HepG2 (cell line): ENCODE data around the gene LAP3. TPM values are rescaled to one million over a fixed set of nuclear protein-coding genes. Genes with fewer than 3 reads are reported as not detected.
A peak's percentile ranks its signal among the peaks of the same experiment; 100 is the strongest.

Experiments used
- AGO2 ChIP-seq: fragments of 200-400 bp; formaldehyde crosslinking; optimal IDR thresholded peaks from 2 replicates; pipeline ENCODE3; 2017; ENCODE audit warnings: mild to moderate bottlenecking, low read depth, low read length, moderate library complexity
- EHMT2 ChIP-seq: fragments of 200-600 bp; sonication (generic); IDR thresholded peaks from 2 replicates; pipeline ENCODE4 v1.7.0; 2017; ENCODE audit warnings: antibody characterized with exemption, low read depth, low read length, borderline replicate concordance
- JUND ChIP-seq: sonication (generic); formaldehyde crosslinking; IDR thresholded peaks from 2 replicates; pipeline ENCODE4 v1.8.0; 2022; ENCODE audit warnings: mild to moderate bottlenecking, missing genetic modification reagents
- MED8 ChIP-seq: sonication (generic); formaldehyde crosslinking; IDR thresholded peaks from 2 replicates; pipeline ENCODE4 v1.8.1; 2023; ENCODE audit warnings: mild to moderate bottlenecking, missing genetic modification reagents; ENCODE audit not compliant: insufficient replicate concordance
- NCOA1 ChIP-seq: sonication (generic); formaldehyde crosslinking; IDR thresholded peaks from 2 replicates; pipeline ENCODE4 v1.9.0; 2021; ENCODE audit warnings: missing genetic modification reagents
- NCOA2 ChIP-seq: sonication (generic); formaldehyde crosslinking; IDR thresholded peaks from 2 replicates; pipeline ENCODE4 v1.8.0; 2022; ENCODE audit warnings: inconsistent platforms
- NR2F1 ChIP-seq, 2 experiments: fragments of 450-650 bp in 1 of 2; formaldehyde crosslinking in 1 of 2; IDR thresholded peaks; 2 replicates each; pipeline versions ENCODE4 v1.5.0 to v1.6.1; 2016 to 2020; ENCODE audit warnings: mild to moderate bottlenecking in 1 of 2, missing compliant biosample characterization in 1 of 2, missing genetic modification reagents in 1 of 2, moderate library complexity in 1 of 2
- NR2F6 ChIP-seq, 2 experiments: IDR thresholded peaks; 2 replicates each; pipeline ENCODE4 v1.6.1; 2016; ENCODE audit warnings: antibody characterized with exemption in 1 of 2, mild to moderate bottlenecking in 1 of 2
- RARA ChIP-seq: IDR thresholded peaks from 2 replicates; pipeline ENCODE4 v1.6.1; 2016; ENCODE audit warnings: missing genetic modification reagents, missing compliant biosample characterization
- RERE ChIP-seq: IDR thresholded peaks from 2 replicates; pipeline ENCODE4 v1.6.1; 2016; ENCODE audit warnings: low read depth, missing genetic modification reagents, missing compliant biosample characterization
- RORA ChIP-seq: sonication (generic); formaldehyde crosslinking; IDR thresholded peaks from 2 replicates; pipeline ENCODE4 v1.5.0; 2020; ENCODE audit warnings: mild to moderate bottlenecking, missing genetic modification reagents, moderate library complexity
- RXRA ChIP-seq: sonication (generic); formaldehyde crosslinking; IDR thresholded peaks from 2 replicates; pipeline ENCODE4 v1.5.1; 2020; ENCODE audit warnings: missing genetic modification reagents
- SMARCE1 ChIP-seq: fragments of 450-650 bp; IDR thresholded peaks from 2 replicates; pipeline ENCODE4 v1.6.1; 2017; ENCODE audit warnings: borderline replicate concordance
- SOX5 ChIP-seq: IDR thresholded peaks from 2 replicates; pipeline ENCODE4 v1.6.1; 2016; ENCODE audit warnings: borderline replicate concordance
- TEAD2 ChIP-seq: sonication (generic); formaldehyde crosslinking; IDR thresholded peaks from 2 replicates; pipeline ENCODE4 v1.9.0; 2021; ENCODE audit warnings: missing genetic modification reagents
- THRA ChIP-seq: sonication (generic); formaldehyde crosslinking; IDR thresholded peaks from 2 replicates; pipeline ENCODE4 v1.4.0; 2020; ENCODE audit warnings: missing genetic modification reagents, borderline replicate concordance
- TMF1 ChIP-seq: sonication (generic); formaldehyde crosslinking; IDR thresholded peaks from 2 replicates; pipeline ENCODE4 v1.8.1; 2022; ENCODE audit warnings: low read depth, missing genetic modification reagents
- ZHX1 ChIP-seq: sonication (generic); formaldehyde crosslinking; IDR thresholded peaks from 2 replicates; pipeline ENCODE4 v1.8.1; 2022; ENCODE audit warnings: low read depth, mild to moderate bottlenecking, missing genetic modification reagents
- ZNF556 ChIP-seq: sonication (generic); formaldehyde crosslinking; IDR thresholded peaks from 2 replicates; pipeline ENCODE4 v1.4.0; 2020; ENCODE audit warnings: mild to moderate bottlenecking, missing genetic modification reagents, borderline replicate concordance
- ZNF652 ChIP-seq: IDR thresholded peaks from 2 replicates; pipeline ENCODE4 v1.6.1; 2016; ENCODE audit warnings: low read depth, borderline replicate concordance
- polyA plus RNA-seq, 8 experiments: library from polyadenylated mRNA; depleted of rRNA in 3 of 8; stranded (reverse) in 7 of 8; unstranded in 1 of 8; fragments of >200 nt; fragmentation: Illumina TruSeq in 4 of 8; extraction: Trizol in 4 of 8; gene quantifications; 2 replicates each; pipeline versions ENCODE4 v1.2.1 to v1.2.3, GENCODE V29; 2011 to 2016; ENCODE audit warnings: low read depth in 4 of 8, missing spikeins in 1 of 8, mixed read lengths in 1 of 8; ENCODE audit not compliant: insufficient read depth in 1 of 8
- total RNA-seq, 5 experiments: library from RNA; depleted of rRNA; stranded (reverse); fragments of >200 nt; fragmentation: Illumina TruSeq; extraction: Trizol; gene quantifications; 2 replicates each; pipeline ENCODE4 v1.2.3, GENCODE V29; 2016; ENCODE audit warnings: low read depth in 1 of 5

Gene LAP3
- total and polyA plus RNA-seq, 2 of the 13 experiments (the other 11 are each of a cell fraction or from before 2014, with no cell fraction given), result 106 to 125 TPM

GRCh38 chr4:17560065-17560673, 16.8 kb upstream of the LAP3 start (continued):
- TF ChIP-seq ZHX1, result peak; percentile 30; the same call in 1 of the 2 replicates
- TF ChIP-seq MED8 (CRISPR knock-in tag), result no peak
- TF ChIP-seq NCOA1 (CRISPR knock-in tag), result 0 out of 2 replicates have a peak, but pooled peaks have one; percentile 0
- TF ChIP-seq RERE, result no peak
- peak; percentile 58 for TF ChIP-seq ZNF652
- TF ChIP-seq NCOA2 (CRISPR knock-in tag), result peak; percentile 37; the same call in 1 of the 2 replicates
- TF ChIP-seq TMF1 (CRISPR knock-in tag), result no peak
- peak; percentile 38; the same call in 1 of the 2 replicates for TF ChIP-seq JUND (CRISPR knock-in tag)
- TF ChIP-seq SMARCE1, result no peak
- TF ChIP-seq ZNF556 (CRISPR knock-in tag), result peak; percentile 49; the same call in 1 of the 2 replicates
- TF ChIP-seq TEAD2 (CRISPR knock-in tag), result no peak
- TF ChIP-seq THRA (CRISPR knock-in tag), result peak; percentile 24; the same call in 1 of the 2 replicates
- TF ChIP-seq RXRA (CRISPR knock-in tag), result peak; percentile 43
- TF ChIP-seq EHMT2, result 0 out of 2 replicates have a peak, but pooled peaks have one; percentile 1
- peak; percentile 23; the same call in 1 of the 2 replicates for TF ChIP-seq SOX5 (CRISPR knock-in tag)
- peak; percentile 65 for TF ChIP-seq RARA (CRISPR knock-in tag)
- no peak for TF ChIP-seq AGO2
- TF ChIP-seq RORA (CRISPR knock-in tag), result no peak
- peak in 1 of 2 experiments; percentile 38; a peak in 1 of 4 replicates for TF ChIP-seq NR2F1 (CRISPR knock-in tag; IDR thresholded peaks at IDR 0.05)
- TF ChIP-seq NR2F6 (IDR thresholded peaks at IDR 0.05), result no peak; the same call in 1 of the 2 replicates
- peak; percentile 52; the same call in 1 of the 2 replicates for TF ChIP-seq NR2F6 (CRISPR knock-in tag; IDR thresholded peaks at IDR 0.05)
